ENCODE data around the gene PTGR3.

- TF ChIP-seq CTCF (conservative IDR thresholded peaks at IDR 0.05 in 1 of 2, IDR thresholded peaks at IDR 0.05 in 1 of 2; ENCODE audit: low read depth in 1 of 2, low read length in 2 of 2) (no peak), EZH2 (IDR thresholded peaks at IDR 0.05; ENCODE audit: low read length, missing control alignments) (no peak)
Observed at GRCh38 chr18:75170022-75170789, 38.7 kb downstream of the PTGR3 start.
